RWPE1 (cell line): Measurements from ENCODE around the gene SMARCD1.
A peak's percentile ranks its signal among the peaks of the same experiment; 100 is the strongest.

Source experiments
- CTCF ChIA-PET: fragments of 350-600 bp; sonication (Branson Sonifier 250); formaldehyde crosslinking; extraction: SDS; loops from one replicate; lab custom pipeline; 2021; lab: Yijun Ruan, JAX
- POLR2A ChIA-PET: fragments of 400-600 bp; formaldehyde crosslinking; extraction: SDS; loops from one replicate; lab custom pipeline; 2020; ENCODE audit warnings: antibody characterized with exemption; ENCODE audit not compliant: low non-redundant PET; lab: Yijun Ruan, JAX
- DNase-seq: peaks from one replicate; pipeline ENCODE4 v3.0.0; 2012; ENCODE audit warnings: low spot score
- H3K27ac ChIP-seq: fragments of 450-650 bp; 2 replicates; pipeline ENCODE4 v1.5.1; 2017
- CTCF ChIP-seq: fragments of 450-650 bp; conservative IDR thresholded peaks from 2 replicates; pipeline ENCODE4 v1.5.1; 2017; ENCODE audit warnings: low read depth, mild to moderate bottlenecking

The SMARCD1 gene

GRCh38 chr12:50087151-50087550, 2.0 kb downstream of the SMARCD1 start:
- POLR2A ChIA-PET = no interaction called here
- H3K27ac ChIP-seq = peak overlapping the region; percentile 85
- CTCF ChIA-PET = interaction anchor here (0.6 to 1.3 kb wide), 5 partner anchors 12 to 999 kb away, joined by 3 to 4 read pairs (median 3); no protein-coding TSS in a partner anchor
- no peak for TF ChIP-seq CTCF
- DNase-seq = no peak

GRCh38 chr12:50087995-50088394, 2.9 kb downstream of the SMARCD1 start:
- peak overlapping the region; percentile 85 for H3K27ac ChIP-seq
- TF ChIP-seq CTCF = no peak
- ChIA-PET POLR2A (no interaction called here), CTCF (interaction anchor here (0.6 to 1.3 kb wide), 8 partner anchors 9 to 107 kb away, joined by 3 to 5 read pairs (median 4); no protein-coding TSS in a partner anchor)
- peak; percentile 55 for DNase-seq

- peak; percentile 89 for TF ChIP-seq CTCF
- DNase-seq = peak; percentile 47
- POLR2A ChIA-PET = no interaction called here
- no peak overlapping the region for H3K27ac ChIP-seq
- CTCF ChIA-PET = interaction anchor here (0.6 to 1.3 kb wide), 8 partner anchors 8 to 108 kb away, joined by 3 to 5 read pairs (median 4); no protein-coding TSS in a partner anchor
These were observed 3.6 kb downstream of the SMARCD1 start for GRCh38 chr12:50088577-50089335.

GRCh38 chr12:50089730-50090129, 4.6 kb downstream of the SMARCD1 start:
- no peak for DNase-seq
- ChIA-PET CTCF (interaction anchor here (0.6 to 3.7 kb wide), 4 partner anchors 22 to 219 kb away, joined by 3 to 18 read pairs (median 4); partner anchors contain the start of gene COX14), POLR2A (no interaction called here)
- H3K27ac ChIP-seq = no peak overlapping the region
- no peak for TF ChIP-seq CTCF

- no peak for TF ChIP-seq CTCF
- H3K27ac ChIP-seq = no peak overlapping the region
- POLR2A ChIA-PET = no interaction called here
- CTCF ChIA-PET = interaction anchor here (0.7 to 3.7 kb wide), 2 partner anchors 21 to 312 kb away, joined by 4 to 18 read pairs; partner anchors contain the start of gene COX14
- DNase-seq = no peak
These were observed 5.2 kb downstream of the SMARCD1 start for GRCh38 chr12:50090391-50090790.

- no peak for TF ChIP-seq CTCF
- no peak for DNase-seq
- ChIA-PET CTCF (interaction anchor here (0.6 to 1.0 kb wide), 3 partner anchors 10 to 82 kb away, joined by 3 to 4 read pairs (median 4); no protein-coding TSS in a partner anchor), POLR2A (no interaction called here)
- H3K27ac ChIP-seq = peak overlapping the region; percentile 31; the same call in 1 of the 2 replicates
These were observed 12.8 kb downstream of the SMARCD1 start for GRCh38 chr12:50097952-50098351.
